Activated CD4-positive, alpha-beta T cell treated with anti-CD3 and anti-CD28 coated beads for 1 hour (primary cell): ENCODE results near the gene GRPEL2.
A peak's percentile ranks its signal among the peaks of the same experiment; 100 is the strongest.

Experiments used
- DNase-seq: peaks from one replicate; pipeline ENCODE4 v3.0.0-alpha.2; 2020

The GRPEL2 gene, protein sequence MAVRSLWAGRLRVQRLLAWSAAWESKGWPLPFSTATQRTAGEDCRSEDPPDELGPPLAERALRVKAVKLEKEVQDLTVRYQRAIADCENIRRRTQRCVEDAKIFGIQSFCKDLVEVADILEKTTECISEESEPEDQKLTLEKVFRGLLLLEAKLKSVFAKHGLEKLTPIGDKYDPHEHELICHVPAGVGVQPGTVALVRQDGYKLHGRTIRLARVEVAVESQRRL

DNA sequence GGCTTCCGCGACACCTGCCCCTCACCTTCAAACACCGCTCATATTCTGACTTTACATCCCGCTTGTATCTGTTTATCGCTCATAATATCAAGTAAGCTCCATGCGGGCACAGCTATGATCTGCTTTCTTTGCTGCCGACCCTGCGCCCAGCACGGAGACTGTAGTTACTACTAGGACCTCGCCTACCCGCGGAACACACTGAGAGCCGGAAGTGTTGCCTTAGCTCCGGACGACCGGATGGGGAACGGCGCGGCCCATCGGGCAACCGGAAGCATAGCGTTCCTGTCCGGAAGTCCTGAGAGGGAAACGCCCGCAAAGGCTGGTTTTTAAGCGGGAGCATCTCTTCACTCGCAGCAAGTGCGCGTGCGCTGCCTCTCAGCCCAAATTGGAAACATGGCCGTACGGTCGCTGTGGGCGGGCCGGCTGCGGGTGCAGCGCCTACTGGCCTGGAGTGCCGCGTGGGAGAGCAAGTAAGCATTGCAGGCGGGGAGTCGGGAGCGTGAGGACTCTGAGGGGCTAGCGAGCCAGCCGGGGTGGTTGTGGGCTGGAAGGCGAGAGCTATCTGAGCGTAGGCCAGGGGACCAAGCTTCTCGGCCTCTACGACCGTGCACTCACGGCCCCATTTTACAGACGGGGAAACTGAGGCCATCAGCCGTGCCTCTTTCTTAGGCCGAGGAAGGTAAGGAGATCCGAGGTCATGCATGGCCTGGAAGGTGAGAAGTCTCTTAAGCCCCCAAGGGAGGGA is at the start of gene GRPEL2:
Gene GRPEL2 (plus strand): TSS at position 353 of the 745 bp plus-strand sequence. CDS start 41 bp downstream, at position 394.
- DNase-seq, result peak; percentile 76

DNA sequence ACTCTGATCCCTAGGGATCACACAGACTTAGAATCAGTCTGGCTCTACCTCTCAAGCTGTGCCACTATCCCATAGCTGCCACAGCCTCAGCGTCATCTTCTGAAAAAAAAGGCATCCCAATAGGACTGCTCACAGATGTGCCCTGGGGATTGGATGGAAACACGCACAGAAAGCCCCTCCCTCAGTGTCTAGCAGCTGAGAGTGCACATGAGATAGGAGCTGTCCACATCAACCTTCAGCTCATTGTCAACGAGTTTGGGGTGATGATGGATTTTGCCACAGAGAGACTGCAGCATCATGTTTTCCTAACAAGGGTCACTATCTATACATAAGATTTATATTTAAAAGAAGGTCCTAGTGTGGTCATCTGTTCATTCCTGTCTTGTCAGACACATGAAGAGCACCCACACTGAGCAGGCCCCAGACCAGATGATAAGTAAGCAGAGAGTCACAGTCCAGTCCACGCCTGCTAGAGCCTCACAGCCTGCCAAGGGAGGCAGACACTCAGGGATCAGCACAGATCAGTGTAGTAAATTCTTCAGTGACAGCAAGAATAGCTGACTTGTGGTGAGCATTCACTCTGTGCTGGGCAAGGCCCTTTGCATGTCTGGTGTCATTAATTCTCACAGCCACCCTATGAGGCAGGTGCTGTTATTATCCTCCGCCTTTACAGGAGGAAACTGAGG is 47.8 kb upstream of the GRPEL2 start:
- no peak for DNase-seq

DNA sequence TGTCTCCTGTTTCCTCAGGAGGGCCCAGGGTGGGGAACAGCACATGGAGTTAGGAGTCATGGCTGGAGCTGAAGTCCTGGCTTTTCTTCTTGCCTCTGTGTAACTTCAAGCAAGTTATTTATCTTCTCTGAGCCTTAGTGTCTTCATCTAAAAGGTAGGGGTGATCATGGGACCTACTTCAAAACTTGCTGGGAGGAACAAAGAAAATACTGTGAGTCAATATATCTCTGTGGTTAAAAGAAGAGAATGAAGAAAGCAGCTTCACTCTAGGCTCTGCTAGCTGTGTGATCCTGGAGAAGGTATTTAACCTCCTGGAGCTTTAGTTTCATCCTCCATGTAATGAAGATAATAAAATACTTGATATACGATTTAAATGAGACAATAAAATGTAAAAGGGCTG is 47.1 kb upstream of the GRPEL2 start:
- no peak for DNase-seq

DNA sequence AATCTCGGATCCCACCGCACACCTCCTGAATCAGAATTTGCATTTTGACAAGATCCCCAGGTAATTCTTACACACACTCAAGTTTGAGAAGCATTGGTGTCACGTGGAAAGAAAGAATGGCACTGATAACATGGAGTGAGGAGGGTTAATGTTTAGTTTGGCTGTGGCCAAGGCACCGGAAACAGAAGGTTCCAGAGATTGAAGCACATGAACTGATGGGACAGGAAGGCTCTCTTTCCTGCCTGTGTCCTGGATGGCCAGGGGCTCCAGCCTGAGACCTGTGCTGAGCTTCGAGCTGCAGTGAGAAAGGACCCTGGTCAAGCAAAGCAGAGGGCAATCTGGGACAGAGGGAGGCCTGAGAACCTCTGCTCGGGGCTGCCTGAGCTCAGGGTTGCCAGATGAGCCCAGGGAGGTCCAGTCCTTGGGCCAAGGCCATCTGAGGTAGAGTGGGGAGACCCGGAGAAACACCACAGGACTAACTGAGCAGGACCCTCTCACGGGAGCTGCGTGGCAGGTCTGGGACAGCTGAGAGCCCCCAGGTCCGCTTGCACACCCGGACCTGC is 46.4 kb upstream of the GRPEL2 start:
- no peak for DNase-seq

DNA sequence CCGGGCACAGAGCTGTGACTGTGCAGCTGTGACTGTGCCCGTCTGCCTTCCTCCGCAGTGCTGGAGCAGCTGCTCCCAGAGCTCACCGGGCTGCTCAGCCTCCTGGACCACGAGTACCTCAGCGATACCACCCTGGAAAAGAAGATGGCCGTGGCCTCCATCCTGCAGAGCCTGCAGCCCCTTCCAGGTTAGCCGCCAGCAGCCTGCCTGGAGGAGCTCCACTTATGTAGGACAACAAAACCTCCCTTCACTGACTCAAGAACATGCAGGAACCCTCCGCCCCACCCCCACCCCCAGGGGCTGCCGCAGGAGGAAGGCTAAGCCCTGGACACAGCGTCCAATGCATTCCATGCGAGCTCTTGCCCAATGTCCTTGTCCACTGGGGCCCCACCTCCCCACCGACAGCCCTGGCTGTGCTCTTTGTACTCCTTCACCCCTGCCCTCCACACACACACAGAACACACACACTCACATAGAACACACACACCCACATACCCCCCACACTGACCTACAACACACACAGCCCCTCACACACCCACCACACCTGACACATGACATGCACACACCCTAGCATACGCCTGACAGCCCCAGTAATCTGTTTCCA is 45.7 kb upstream of the GRPEL2 start:
- no peak for DNase-seq

DNA sequence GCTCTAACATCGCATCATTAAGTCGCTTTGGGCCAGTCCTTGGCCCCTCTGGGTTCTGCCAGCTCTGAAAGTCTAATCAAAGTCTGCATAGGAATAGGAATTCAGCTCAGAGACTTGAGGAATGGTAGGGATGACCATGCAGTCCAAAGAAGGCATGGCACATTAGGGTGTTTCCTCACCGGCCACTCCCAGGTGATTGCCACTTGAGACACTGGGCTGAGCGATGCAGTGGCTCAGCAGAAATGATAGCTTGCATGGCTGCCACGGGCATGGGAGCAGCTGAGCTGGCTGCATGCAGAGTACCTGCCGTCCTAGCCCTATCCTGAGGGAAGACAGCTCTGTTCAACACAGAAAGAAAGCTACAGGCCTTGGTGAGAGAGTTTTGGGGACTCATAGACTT is 44.9 kb upstream of the GRPEL2 start:
- no peak for DNase-seq

DNA sequence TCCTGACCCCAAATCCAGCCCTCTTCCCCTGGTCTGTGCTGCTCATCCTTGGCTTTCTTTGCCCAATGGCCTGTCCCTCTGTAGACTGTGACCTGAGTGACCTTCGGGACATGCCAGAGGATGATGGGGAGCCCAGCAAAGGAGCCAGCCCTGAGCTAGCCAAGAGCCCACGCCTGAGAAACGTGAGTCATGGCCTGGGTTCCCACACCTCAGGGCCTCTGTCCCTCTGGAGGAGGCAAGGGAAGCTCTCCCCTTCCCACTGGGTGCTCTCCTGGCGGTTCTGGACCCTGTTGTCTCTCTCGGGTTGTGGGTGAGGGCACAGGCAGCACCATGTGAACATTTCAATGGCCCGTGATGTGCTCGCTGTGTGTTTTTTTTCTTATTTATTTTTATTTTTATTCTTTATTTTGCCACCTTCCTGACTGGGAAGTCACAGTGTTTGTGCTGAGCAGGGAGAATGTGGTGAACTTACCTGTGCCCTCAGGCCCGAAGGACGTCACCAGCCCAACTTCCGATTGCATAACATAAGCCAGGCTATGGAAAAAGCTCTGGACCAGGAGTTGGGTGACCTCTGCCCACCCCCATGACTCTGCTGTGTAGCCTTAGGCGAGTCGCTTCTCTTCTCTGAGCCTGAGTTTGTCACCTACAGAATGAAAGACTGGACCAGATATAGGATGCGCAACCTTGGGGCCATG is 44.1 kb upstream of the GRPEL2 start:
- no peak for DNase-seq

DNA sequence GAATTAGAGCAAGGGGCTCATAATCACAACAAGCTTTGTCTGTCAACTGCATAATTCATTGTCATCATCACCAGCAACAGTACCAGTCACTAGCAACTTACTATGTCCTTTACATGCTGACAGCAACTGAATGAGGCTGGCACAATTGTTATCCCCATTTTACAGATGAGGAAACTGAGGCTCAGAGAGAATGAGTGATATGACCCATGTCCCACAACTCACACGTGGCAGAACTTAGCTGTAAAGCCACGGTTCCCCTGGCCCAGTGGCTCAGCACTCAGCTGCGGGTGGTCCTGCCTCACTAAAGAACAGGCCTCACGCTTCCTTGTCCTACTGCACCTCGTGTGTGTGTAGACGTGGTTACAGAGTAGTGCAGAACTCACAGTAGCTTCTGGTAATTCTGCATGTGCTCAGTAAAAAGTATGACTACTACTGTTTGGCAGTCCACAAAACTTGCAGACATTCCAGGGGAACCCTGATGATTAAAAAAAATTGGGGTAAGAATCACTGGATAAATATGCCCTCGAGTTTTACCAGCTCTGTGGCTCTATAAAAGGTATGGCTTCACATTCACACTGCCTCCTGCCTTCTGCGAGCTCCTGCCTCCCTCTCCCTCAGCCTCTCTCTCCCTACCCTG is 43.4 kb upstream of the GRPEL2 start:
- no peak for DNase-seq

DNA sequence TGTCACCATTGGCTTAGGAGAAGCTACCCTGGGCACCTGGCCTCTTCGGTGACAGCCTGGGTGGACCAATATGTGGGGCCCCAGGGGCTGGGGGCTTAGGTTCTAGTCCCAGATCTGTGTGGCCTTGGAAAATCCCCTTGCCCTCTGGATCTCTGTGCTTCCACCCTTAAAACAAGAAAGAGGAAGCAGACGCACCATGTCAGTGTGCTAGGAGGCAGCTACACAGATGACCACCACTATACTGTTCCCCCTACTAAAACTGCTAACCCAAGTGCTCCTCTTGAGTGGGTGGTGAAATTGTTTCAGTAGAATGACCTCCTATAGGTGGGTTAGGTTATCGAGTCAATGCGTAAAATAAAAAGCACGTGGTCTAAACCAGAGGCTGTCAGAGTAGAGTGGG is 42.7 kb upstream of the GRPEL2 start:
- no peak for DNase-seq

DNA sequence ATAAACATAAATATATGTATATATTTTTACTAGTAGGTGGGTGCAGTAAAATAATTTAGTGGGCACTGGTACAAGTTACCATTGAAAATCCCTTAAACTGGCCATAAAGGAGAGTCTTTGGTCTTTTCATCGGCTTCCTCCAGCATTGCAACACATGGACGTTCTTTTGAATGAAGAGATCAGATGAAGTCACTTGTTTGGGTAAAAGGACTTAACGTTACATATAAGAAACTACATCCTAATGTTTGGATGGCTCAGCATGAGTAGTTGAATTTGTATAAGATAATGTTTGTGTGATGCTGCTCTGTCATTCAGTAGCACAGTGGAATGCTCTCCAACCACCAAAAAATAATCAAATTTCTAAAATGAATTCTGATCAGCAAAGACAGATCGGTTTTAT is 42.1 kb upstream of the GRPEL2 start:
- no peak for DNase-seq

DNA sequence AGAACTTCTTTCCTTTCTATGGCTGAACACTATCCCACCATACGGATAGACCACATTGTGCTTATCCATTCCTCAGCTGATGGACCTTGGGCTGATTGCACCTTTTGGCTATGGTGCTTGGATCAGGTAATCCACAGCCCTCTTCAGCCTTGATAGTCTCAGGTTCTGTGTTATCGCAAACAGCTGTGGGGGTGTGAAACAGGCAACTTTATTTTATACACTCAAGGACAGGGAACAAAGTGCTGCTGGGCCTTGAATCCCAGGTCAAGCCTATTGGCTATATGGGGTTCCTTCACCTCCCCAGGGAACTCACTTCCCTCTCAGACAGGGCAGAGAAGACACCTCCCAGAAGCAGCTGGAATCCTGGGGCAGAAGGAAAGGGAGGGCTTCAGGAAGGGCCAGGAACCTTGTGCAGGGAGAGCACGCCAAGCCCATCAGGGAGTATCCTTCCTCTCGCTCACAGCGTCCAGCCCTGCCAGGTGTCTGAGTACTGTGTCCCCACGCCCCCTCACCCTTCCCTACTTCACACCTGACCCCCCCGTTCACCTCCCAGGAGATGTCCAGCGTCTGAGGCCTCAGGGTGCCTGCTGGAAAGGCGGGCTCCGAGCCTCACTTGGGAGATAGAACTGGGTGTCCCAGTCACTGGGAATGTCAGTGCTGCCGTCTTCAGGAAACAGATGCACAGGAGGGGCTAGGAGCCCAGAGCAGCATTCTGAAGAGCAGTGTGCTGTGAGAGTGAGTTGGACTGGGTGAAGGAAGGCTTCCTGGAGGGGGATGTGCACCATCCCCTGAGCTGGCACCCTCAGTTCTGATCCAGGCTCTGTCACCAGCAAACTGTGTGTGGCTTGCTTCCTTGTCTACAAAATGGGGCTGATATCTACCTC is 40.9 kb upstream of the GRPEL2 start:
- DNase-seq, result no peak

DNA sequence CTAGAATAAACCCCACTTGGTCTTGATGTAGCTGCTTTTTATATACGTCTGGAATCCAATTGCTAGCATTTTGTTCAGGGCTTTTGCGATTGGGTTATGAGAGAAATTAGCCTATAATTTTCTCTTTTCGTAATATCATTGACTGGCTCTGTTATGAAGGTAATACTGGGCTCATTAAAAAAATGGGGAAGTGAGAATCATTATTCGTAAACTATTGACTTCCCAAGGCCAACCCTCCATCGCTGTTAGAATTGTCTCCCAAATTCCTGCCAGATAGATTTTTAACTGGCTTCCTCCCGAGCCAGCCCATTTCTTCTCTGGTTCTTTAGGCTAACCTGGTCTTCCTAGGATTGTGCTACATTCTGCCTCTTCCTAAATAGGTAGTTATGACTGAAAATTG is 35.9 kb upstream of the GRPEL2 start:
- DNase-seq, result no peak

DNA sequence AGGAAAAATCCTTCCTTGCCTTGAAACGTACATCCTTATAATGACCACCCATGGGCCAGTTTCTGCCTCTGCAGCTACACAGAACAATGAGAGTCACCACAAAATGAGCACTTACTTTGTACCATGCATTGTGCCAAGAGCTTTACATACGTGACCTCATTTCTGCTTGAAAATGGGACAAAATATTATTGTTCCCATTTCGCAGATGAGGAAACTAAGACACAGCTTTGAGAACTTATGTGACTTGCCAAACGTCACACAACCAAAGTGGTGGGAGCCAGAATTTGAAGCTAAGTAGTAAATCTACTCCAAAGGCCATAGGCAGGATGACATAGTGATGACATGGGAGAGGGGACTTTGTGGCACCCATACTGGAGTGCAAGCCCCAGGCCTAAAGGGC is 34.8 kb upstream of the GRPEL2 start:
- no peak for DNase-seq

DNA sequence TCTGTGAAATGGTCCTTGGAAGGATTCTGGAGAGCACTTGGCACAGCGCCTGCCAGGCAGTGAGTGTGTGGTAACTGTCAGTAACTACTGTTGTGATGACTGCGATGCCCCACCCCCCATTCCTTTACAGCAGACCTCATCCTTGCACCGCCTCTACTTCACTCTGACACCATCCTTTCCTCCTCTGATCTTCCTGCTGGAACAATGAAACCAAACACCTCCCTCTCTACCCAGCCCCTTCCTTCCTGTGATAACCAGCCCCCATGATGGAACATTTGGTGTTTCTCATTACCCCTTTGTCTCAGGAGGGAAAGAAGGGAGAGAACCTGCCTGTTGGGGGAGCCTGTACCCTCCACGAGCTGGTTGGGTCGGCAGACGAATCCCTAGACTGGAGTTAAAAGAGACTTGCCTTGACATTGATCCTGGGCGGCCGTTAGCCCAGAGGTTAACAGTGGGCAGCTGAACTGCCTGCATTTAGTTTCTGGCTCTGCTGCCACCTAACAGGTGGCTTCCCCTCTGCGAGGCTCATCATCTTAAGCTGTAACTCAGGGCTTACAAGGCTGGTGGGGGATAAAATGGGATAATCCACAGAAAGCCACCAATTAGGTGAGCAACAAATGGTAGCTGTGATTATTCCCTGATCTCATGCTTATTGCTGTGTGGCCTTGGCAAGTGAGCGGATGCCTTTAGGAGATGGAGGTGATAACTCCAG is 34.2 kb upstream of the GRPEL2 start:
- DNase-seq, result no peak

DNA sequence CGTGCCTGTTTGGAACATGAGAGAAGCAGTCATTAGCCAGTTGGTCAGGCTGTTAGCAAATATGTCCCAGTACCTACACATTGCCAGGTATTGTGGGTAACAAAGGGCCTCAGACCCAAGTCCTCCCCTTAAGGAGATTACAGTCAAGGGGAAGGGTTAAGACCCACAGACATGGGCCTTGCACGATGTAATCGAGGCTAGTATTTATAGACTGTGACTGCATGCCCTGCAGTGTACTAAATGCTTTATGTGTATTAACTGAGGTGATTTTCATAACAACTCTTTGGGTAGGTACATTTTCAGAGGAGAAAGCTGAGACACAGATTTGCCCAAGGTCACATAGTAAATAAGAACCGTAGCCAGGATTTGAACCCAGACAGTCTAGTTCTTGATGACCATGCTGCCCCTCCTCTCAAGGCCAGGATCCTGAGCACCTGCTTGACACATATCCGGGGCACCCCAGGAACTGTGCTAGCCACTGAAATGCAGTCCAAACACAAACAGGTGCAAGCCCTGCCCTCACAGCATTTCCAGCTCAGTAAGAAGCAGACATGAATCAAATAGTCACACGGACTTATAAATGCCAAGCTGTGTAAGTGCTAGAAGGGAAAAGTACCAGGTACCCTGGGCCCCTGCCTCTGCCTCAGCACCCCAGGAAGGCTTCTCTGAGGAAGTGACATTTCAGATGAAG is 32.0 kb upstream of the GRPEL2 start:
- no peak for DNase-seq

DNA sequence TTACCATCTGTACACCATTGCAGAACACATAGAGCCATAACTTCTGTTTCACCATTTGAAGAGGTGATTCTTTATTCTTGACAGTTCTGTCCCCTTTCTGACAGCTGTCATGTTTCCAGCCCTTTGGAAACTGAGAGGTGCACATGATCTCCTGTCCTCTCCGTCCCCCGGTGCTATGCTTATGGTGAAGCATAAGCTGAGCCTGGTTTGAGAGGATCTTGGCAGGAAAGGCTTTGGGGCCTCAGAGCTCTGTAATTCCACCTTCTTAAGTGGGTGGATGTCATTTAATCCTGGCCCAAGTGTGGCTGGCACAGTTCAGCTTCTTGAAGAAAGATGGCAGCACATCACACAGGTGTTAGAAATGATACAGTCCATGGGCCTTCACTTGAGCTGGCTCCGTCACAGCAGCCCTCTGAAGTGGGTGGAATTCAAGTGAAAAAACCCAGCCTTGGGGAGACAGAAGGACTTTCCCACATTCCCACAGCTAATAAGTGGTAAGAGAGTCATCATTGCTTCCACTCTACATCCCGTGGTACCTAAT is 30.7 kb upstream of the GRPEL2 start:
- no peak for DNase-seq

DNA sequence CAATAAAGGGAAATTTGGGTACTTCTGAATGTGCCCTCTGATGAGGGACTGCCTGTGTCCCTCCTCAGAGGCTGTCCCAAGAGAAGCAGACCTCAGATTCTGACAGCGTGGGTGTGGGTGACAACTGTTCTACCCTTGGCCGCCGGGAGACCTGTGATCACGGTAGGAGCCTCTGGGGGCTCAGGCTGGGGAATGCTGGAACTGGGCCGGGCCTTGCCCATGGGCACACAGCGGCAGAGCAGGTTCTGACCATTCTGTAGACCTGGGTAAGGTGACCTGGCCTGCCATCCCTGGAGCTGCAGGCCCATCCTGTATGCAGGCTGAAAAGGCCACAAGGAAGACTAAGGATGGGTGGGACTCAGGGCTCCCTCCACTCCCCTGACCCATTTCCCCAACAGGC is 29.5 kb upstream of the GRPEL2 start:
- DNase-seq, result no peak

DNA sequence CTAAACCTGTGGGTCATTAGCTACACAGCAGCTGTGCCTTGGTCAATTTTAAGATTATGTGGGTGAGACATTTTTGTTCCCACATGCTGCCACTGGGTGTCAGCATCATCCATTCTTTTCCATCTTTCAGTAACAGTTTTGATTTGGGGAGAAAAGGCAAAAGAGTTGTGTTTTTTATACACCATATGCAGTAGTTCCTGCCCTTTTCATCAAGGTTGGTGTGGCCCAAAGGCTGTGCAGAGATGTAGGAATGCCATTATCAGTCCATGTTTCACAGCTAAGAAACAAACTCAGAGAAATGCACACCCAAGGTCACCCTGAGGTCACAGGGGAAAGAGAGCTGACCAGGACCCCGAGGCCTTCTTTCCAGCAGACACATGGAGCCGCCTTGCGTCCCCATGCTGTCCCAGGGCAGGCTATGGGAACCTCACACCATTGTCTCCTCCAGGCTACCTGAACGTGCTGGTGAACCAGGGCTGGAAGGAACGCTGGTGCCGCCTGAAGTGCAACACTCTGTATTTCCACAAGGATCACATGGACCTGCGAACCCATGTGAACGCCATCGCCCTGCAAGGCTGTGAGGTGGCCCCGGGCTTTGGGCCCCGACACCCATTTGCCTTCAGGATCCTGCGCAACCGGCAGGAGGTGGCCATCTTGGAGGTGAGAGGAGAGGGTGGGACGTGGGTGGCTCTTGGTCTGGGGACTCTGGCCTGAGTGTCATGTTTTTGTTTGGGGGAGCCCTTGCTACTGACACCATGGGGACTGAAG is 27.8 kb upstream of the GRPEL2 start:
- no peak for DNase-seq

DNA sequence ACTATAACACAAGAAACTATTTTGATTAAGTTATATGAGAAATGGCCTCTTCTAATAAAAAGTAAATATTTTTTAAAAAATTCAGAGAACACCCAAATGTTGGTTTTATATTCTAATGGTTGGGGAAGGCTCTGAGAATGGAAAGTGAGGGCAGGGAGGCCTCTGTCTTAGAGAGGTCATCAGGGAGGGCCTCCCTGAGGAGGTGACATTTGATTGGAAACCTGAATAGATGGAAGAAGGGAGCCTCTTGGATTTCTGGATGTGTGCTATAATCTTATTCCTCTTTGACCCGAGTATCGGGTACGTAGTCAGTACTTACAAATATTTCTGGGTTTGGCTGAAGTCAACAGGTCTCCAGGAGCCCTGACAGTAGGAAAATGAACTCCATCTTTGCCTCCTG is 26.1 kb upstream of the GRPEL2 start:
- no peak for DNase-seq
